Measurements from ENCODE around the gene NFKB1.

NFKB1 gene

GRCh38 chr4:102560571-102561341, 59.6 kb downstream of the NFKB1 start:
- Histone ChIP-seq H3K4me1 (ENCODE audit: low read length) (peaks cover 68% of the 10 kb centered on the region), H3K4me3 (ENCODE audit: low read length) (no peak overlapping the region), H2AFZ (ENCODE audit: low read depth, low read length) (no peak overlapping the region), H3K27me3 (ENCODE audit: low read depth, low read length) (no peaks in the 10 kb centered on the region), H3K9me3 (ENCODE audit: insufficient read depth, low read length) (no peaks in the 10 kb centered on the region), H3K79me2 (ENCODE audit: low read length) (peaks cover 72% of the 10 kb centered on the region), H3K4me2 (ENCODE audit: low read length) (peak overlapping the region; percentile 41; the same call in 1 of the 2 replicates), H3K27ac (ENCODE audit: low read length) (no peak overlapping the region), H4K20me1 (ENCODE audit: insufficient read depth, low read length) (peaks cover 89% of the 10 kb centered on the region), H3K9ac (ENCODE audit: low read length) (no peak overlapping the region), H3K36me3 (replicated peaks; ENCODE audit: low read depth, low read length) (peaks cover 33% of the 10 kb centered on the region)
- no peak for TF ChIP-seq EZH2phosphoT487 (IDR thresholded peaks at IDR 0.05; ENCODE audit: low read depth)
- TF ChIP-seq, protein P1, sequence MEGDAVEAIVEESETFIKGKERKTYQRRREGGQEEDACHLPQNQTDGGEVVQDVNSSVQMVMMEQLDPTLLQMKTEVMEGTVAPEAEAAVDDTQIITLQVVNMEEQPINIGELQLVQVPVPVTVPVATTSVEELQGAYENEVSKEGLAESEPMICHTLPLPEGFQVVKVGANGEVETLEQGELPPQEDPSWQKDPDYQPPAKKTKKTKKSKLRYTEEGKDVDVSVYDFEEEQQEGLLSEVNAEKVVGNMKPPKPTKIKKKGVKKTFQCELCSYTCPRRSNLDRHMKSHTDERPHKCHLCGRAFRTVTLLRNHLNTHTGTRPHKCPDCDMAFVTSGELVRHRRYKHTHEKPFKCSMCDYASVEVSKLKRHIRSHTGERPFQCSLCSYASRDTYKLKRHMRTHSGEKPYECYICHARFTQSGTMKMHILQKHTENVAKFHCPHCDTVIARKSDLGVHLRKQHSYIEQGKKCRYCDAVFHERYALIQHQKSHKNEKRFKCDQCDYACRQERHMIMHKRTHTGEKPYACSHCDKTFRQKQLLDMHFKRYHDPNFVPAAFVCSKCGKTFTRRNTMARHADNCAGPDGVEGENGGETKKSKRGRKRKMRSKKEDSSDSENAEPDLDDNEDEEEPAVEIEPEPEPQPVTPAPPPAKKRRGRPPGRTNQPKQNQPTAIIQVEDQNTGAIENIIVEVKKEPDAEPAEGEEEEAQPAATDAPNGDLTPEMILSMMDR (IDR thresholded peaks at IDR 0.05; ENCODE audit: low read depth, low read length), result no peak

DNA sequence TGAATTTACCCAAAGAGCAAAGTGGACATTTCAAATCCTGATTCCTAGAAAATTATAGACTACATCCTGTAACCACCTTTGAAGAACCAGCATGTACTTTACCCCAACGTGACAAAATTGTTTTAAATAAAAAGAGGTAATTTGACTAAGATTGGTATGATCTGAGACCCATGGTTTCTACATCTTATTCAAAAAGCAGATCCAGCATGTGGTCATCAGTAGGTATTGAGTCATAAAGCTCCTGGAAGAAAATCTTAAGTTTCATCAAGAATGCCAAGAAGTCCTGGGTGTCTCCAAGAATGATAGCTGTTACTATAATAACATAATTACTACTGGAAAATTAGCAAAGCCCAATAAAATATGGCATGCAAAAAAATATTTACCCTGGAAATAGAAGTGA, 61.8 kb downstream of the NFKB1 start:
- Histone ChIP-seq H3K27ac (ENCODE audit: low read length) (no peak overlapping the region), H4K20me1 (ENCODE audit: insufficient read depth, low read length) (peaks cover 78% of the 10 kb centered on the region), H3K9ac (ENCODE audit: low read length) (no peak overlapping the region), H3K36me3 (replicated peaks; ENCODE audit: low read depth, low read length) (peaks cover 43% of the 10 kb centered on the region), H3K79me2 (ENCODE audit: low read length) (peaks cover 77% of the 10 kb centered on the region), H3K4me3 (ENCODE audit: low read length) (no peak overlapping the region), H2AFZ (ENCODE audit: low read depth, low read length) (no peak overlapping the region), H3K4me2 (ENCODE audit: low read length) (peak overlapping the region; percentile 23; the same call in 1 of the 2 replicates), H3K4me1 (ENCODE audit: low read length) (peaks cover 70% of the 10 kb centered on the region), H3K27me3 (ENCODE audit: low read depth, low read length) (no peaks in the 10 kb centered on the region), H3K9me3 (ENCODE audit: insufficient read depth, low read length) (no peaks in the 10 kb centered on the region)
- TF ChIP-seq, protein P1 (IDR thresholded peaks at IDR 0.05; ENCODE audit: low read depth, low read length), result no peak
- no peak for TF ChIP-seq EZH2phosphoT487 (IDR thresholded peaks at IDR 0.05; ENCODE audit: low read depth)

GRCh38 chr4:102564399-102565059, 63.4 kb downstream of the NFKB1 start:
- no peaks in the 10 kb centered on the region for H3K9me3 ChIP-seq (ENCODE audit: insufficient read depth, low read length)
- H3K27me3 ChIP-seq (ENCODE audit: low read depth, low read length), result no peaks in the 10 kb centered on the region
- no peak overlapping the region for H3K9ac ChIP-seq (ENCODE audit: low read length)
- peaks cover 77% of the 10 kb centered on the region for H3K79me2 ChIP-seq (ENCODE audit: low read length)
- peaks cover 61% of the 10 kb centered on the region for H3K4me1 ChIP-seq (ENCODE audit: low read length)
- H3K4me2 ChIP-seq (ENCODE audit: low read length), result peak overlapping the region; percentile 23
- no peak overlapping the region for H2AFZ ChIP-seq (ENCODE audit: low read depth, low read length)
- H3K36me3 ChIP-seq (replicated peaks; ENCODE audit: low read depth, low read length), result peaks cover 53% of the 10 kb centered on the region
- no peak overlapping the region for H3K4me3 ChIP-seq (ENCODE audit: low read length)
- H3K27ac ChIP-seq (ENCODE audit: low read length), result 0 out of 2 replicates have a peak overlapping the region, but pooled peaks have one; percentile 3
- TF ChIP-seq, protein P1 (IDR thresholded peaks at IDR 0.05; ENCODE audit: low read depth, low read length), result no peak
- no peak for TF ChIP-seq EZH2phosphoT487 (IDR thresholded peaks at IDR 0.05; ENCODE audit: low read depth)
- H4K20me1 ChIP-seq (ENCODE audit: insufficient read depth, low read length), result peaks cover 68% of the 10 kb centered on the region

DNA sequence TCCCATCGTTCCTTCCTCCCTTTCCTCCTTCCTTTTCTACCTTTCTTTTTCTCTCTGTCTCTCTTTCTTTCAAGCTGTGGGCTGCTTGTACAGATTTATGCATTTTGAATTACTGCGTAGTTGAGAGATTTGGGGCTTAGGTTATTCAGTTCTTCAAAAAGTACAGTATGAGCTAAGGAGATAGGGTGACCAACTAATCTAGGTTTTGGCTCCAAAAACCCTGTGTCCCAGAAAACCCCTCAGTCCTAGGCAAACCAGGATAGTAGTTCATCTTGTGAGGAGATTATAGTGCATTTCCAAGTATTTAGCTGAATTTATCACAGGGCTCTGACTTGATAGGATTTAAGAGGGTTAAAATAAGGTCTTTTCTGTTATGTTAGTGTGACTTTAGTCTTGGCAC, 64.5 kb downstream of the NFKB1 start:
- H3K36me3 ChIP-seq (replicated peaks; ENCODE audit: low read depth, low read length), result peaks cover 61% of the 10 kb centered on the region
- TF ChIP-seq, protein P1 (IDR thresholded peaks at IDR 0.05; ENCODE audit: low read depth, low read length), result no peak
- TF ChIP-seq EZH2phosphoT487 (IDR thresholded peaks at IDR 0.05; ENCODE audit: low read depth), result no peak
- no peak overlapping the region for H3K4me2 ChIP-seq (ENCODE audit: low read length)
- H3K4me1 ChIP-seq (ENCODE audit: low read length), result peaks cover 50% of the 10 kb centered on the region
- no peak overlapping the region for H2AFZ ChIP-seq (ENCODE audit: low read depth, low read length)
- H3K9ac ChIP-seq (ENCODE audit: low read length), result no peak overlapping the region
- no peaks in the 10 kb centered on the region for H3K9me3 ChIP-seq (ENCODE audit: insufficient read depth, low read length)
- H3K27ac ChIP-seq (ENCODE audit: low read length), result no peak overlapping the region
- no peaks in the 10 kb centered on the region for H3K27me3 ChIP-seq (ENCODE audit: low read depth, low read length)
- no peak overlapping the region for H3K4me3 ChIP-seq (ENCODE audit: low read length)
- H3K79me2 ChIP-seq (ENCODE audit: low read length), result peaks cover 78% of the 10 kb centered on the region
- peaks cover 60% of the 10 kb centered on the region for H4K20me1 ChIP-seq (ENCODE audit: insufficient read depth, low read length)
